ENCODE data around the gene UBR1. TPM values are rescaled to one million over a fixed set of nuclear protein-coding genes. Genes with fewer than 3 reads are reported as not detected.

The UBR1 gene
- total RNA-seq, 4 donors from 2014 or later, result 11.6 to 38.2 (median 17.2) TPM

GRCh38 chr15:43099105-43099845 is 6.6 kb downstream of the UBR1 start:
- DNase-seq (ENCODE audit: low spot score in 2 of 2), result no peak
- intact Hi-C loops (cut with DNase I; ENCODE audit: low total_unique reads), result no loop called here
- no peak for TF ChIP-seq CTCF (IDR thresholded peaks at IDR 0.05)
- TF ChIP-seq POLR2A (IDR thresholded peaks at IDR 0.05), result no peak
- WGBS, 2 donors, result 98% methylated on average over 10 of the region's 10 CpGs
- no peak overlapping the region for H3K4me3 ChIP-seq (ENCODE audit: low read depth, poor library complexity, severe bottlenecking)

GRCh38 chr15:43096411-43096810 is 9.4 kb downstream of the UBR1 start:
- no peak overlapping the region for H3K4me3 ChIP-seq (ENCODE audit: low read depth, poor library complexity, severe bottlenecking)
- TF ChIP-seq POLR2A (IDR thresholded peaks at IDR 0.05) (no peak), CTCF (IDR thresholded peaks at IDR 0.05) (no peak)
- 93 to 97% methylated on average over 6 of the region's 6 CpGs for WGBS, 2 donors
- intact Hi-C loops (cut with DNase I; ENCODE audit: low total_unique reads), result no loop called here
- DNase-seq (ENCODE audit: low spot score in 2 of 2), result no peak

- intact Hi-C loops (cut with DNase I; ENCODE audit: low total_unique reads), result no loop called here
- H3K4me3 ChIP-seq (ENCODE audit: low read depth, poor library complexity, severe bottlenecking), result no peak overlapping the region
- DNase-seq (ENCODE audit: low spot score in 2 of 2), result no peak
- no peak for TF ChIP-seq CTCF (IDR thresholded peaks at IDR 0.05)
- no peak for TF ChIP-seq POLR2A (IDR thresholded peaks at IDR 0.05)
- WGBS, 2 donors, result 91 to 92% methylated on average over 8 of the region's 8 CpGs
Observed at GRCh38 chr15:43095708-43096347, 10.0 kb downstream of the UBR1 start.

GRCh38 chr15:43095243-43095642 is 10.6 kb downstream of the UBR1 start:
- no peak overlapping the region for H3K4me3 ChIP-seq (ENCODE audit: low read depth, poor library complexity, severe bottlenecking)
- TF ChIP-seq CTCF (IDR thresholded peaks at IDR 0.05) (no peak), POLR2A (IDR thresholded peaks at IDR 0.05) (no peak)
- WGBS, 2 donors, result 47 to 48% methylated on average over 1 of the region's 1 CpG
- no peak for DNase-seq (ENCODE audit: low spot score in 2 of 2)
- intact Hi-C loops (cut with DNase I; ENCODE audit: low total_unique reads), result no loop called here

- intact Hi-C loops (cut with DNase I; ENCODE audit: low total_unique reads), result no loop called here
- TF ChIP-seq POLR2A (IDR thresholded peaks at IDR 0.05), result no peak
- TF ChIP-seq CTCF (IDR thresholded peaks at IDR 0.05), result no peak
- 83 to 86% methylated on average over 1 of the region's 1 CpG for WGBS, 2 donors
- no peak for DNase-seq (ENCODE audit: low spot score in 2 of 2)
- no peak overlapping the region for H3K4me3 ChIP-seq (ENCODE audit: low read depth, poor library complexity, severe bottlenecking)
Observed at GRCh38 chr15:43094416-43095030, 11.3 kb downstream of the UBR1 start.
